ENCODE results near the gene DLG2. TPM values are rescaled to one million over a fixed set of nuclear protein-coding genes. Genes with fewer than 3 reads are reported as not detected.

DLG2 gene
- total RNA-seq, 1 experiment from 2014 or later: not detected

GRCh38 chr11:84215672-84216071, 1411.5 kb downstream of the DLG2 start:
- no peak for DNase-seq (ENCODE audit: low read depth)

DNA sequence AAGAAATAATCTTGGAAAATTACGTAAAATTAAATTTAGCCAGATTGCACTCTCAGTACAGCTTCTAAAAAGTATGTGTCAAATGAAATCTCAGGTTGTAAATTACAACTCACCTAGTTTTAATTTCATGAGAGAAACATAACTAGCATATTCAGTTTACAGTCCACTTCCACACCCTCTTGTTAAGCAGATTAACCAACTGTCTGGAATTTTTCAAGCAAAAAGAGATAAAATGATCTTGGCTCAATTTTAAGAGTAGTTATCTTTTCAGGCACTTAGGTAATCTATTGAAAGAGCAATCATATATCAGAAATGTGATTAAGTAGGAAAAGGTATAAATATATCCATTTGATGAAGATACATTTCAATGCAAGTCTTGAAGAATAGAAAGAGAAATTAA, 1412.6 kb downstream of the DLG2 start:
- DNase-seq (ENCODE audit: low read depth): no peak

GRCh38 chr11:84212468-84213390, 1414.4 kb downstream of the DLG2 start:
- DNase-seq (ENCODE audit: low read depth): peak; percentile 57

- DNase-seq (ENCODE audit: low read depth): no peak
These were observed 1415.2 kb downstream of the DLG2 start for GRCh38 chr11:84211896-84212295.

DNA sequence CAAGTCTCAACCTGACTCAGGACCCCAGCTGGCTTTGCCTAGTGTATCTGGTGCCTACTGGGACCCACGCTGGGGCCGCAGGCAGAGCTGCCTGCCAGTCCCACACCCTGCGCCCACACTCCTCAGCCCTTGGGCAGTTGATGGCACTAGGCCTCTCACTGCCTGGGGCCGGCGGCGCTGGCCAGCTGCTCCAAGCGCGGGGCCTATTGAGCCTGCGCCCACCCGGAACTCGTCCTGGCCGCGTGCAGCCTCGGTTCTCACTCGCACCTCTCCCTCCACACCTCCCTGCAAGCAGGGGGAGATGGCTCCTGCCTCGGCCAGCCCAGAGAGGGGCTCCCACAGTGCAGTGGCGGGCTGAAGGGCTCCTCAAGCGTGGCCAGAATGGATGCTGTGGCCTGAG, 1432.4 kb downstream of the DLG2 start:
- no peak for DNase-seq (ENCODE audit: low read depth)

- no peak for DNase-seq (ENCODE audit: low read depth)
These were observed 1433.4 kb downstream of the DLG2 start for GRCh38 chr11:84193706-84194105.

DNA sequence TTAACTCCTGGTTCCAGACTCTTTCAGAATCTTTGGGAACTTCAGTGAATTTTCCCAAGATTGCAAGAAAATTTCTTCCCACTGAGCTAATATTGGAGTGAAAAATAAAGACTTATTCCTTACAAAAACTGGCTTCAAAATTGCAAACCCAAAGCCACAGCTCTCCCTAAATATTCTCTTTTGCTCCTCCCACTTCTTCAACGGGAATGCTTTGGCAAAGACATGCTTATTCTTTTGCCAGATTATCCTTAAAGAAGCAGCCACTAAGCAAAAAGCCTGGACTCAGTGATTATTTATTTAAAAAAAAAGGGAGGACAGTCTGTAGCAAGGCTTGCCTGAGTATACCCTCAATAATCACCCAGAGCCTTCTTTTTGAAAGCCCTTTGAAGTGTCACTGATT, 1438.6 kb downstream of the DLG2 start:
- no peak for DNase-seq (ENCODE audit: low read depth)

- no peak for DNase-seq (ENCODE audit: low read depth)
These were observed 1454.1 kb downstream of the DLG2 start for GRCh38 chr11:84173078-84173477.

DNA sequence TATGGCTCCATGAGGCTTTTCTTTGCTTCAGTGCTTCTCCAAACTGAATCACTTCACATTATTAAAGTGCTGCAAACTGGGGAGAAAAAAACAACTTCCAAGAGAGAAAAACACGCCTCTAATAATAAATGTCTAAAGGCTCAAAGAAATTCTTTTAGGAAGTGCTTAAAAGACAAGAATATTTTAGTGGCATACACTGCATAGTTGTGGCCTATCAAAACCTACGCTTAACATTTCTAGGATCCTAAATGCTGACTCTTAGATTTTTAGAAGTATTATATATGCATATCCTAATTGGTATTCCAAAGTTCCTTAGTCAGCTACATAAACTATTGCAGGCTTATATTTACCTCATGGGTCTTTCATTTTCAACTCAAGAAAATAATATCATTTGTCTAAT, 1462.0 kb downstream of the DLG2 start:
- DNase-seq (ENCODE audit: low read depth): no peak

DNA sequence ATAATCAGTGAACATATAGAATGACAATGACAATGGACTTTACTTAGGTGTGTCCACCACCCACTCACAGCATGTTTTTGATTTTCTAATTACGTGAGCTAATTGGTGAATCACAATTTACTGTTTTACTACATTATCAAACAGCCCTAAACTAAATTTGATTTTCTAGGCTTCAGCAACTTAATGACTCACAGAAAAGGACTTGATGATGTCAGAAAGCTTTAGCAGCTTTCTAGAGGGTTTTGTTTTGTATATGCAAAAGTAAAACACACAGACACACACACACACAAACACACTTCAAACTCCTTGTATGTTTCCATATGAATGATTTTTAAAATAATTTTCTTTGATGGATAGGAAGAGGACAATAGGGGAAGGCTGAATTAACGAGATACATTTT, 1462.4 kb downstream of the DLG2 start:
- no peak for DNase-seq (ENCODE audit: low read depth)

- DNase-seq (ENCODE audit: low read depth): no peak
These were observed 1464.0 kb downstream of the DLG2 start for GRCh38 chr11:84163116-84163515.

- DNase-seq (ENCODE audit: low read depth): no peak
These were observed 1469.5 kb downstream of the DLG2 start for GRCh38 chr11:84157639-84158038.

DNA sequence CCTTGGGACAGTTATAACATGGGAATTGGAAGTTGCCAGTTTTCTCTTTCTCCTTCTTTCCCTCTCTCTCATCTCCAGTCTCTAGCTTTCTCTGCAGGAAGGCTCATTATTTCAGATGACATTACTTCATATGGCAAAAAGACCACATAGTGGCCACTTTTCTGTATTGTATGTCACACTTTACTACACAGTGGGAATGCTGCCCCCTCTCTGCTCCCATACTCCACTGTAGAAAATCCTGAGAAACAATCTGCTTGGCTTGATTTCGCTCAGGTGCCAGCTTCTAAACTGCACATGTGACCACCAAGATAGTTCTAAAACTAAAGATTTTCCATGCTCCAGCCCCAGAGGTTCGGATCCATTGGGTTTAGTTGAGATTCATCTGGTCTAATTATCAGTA, 1480.3 kb downstream of the DLG2 start:
- no peak for DNase-seq (ENCODE audit: low read depth)

DNA sequence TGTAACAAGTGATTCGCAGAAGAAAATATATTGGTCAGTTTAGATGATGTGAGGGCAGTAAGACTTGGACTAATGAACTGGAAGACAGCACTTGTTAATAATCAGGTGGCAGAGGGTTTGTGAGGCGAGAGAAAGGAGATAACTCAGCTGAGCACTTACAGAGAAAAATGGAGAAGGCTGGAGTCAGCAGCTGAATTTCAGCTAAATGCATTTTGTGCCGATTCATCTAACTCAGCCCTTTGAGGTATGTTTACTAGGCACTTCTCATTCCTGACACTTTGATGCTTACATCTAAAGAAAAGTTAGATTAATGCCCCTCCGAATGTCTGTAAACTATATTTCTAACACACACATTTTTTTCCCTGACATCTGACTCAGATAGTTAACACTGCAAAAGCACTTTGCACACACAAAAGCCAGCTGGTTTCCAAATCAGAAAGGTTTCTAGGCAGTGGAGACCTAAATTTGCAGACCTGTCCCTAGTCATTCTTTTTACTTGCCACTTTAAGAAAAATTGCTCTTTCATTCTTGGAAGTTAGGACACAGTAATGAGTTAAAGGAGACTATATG, 1481.4 kb downstream of the DLG2 start:
- no peak for DNase-seq (ENCODE audit: low read depth)

DNA sequence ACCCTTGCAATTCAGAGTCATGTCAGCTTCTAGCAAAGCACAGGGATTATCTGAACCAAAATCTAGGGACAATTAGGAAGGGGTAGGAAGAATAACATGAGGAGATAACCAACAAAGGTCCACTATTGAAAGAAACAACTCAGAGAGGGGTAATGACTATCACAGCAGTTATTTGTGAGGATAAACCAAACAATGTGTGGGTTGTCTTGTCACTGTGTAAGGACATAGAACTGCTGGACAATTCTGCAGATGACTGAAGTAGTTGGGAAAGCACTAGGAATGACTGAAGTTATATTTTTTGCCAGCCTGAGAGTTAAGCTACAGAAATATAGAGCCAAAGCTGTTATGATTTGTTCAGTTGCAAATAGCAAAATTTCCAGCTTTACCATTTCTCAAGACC, 1482.6 kb downstream of the DLG2 start:
- no peak for DNase-seq (ENCODE audit: low read depth)

- DNase-seq (ENCODE audit: low read depth): no peak
These were observed 1484.7 kb downstream of the DLG2 start for GRCh38 chr11:84142411-84142810.

- DNase-seq (ENCODE audit: low read depth): no peak
These were observed 1486.6 kb downstream of the DLG2 start for GRCh38 chr11:84140386-84141169.

DNA sequence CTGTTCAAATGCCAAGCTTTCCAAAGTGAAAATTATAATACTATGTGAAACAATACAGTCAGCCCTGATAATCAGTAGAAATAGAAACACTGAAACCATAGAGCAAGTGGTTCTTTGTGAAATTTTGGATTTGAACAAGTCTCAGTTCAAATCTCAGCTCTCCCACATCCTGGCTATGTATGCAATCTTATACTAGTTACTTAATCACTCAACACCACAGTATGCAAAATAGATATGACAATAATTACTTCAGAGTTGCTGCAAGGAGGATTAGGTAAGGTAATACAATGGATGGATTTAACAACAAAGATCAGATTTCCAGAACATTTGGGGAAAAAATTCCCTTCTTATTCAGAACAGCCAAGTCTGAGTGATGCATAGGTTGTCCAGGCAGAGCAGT, 1489.2 kb downstream of the DLG2 start:
- DNase-seq (ENCODE audit: low read depth): no peak

- no peak for DNase-seq (ENCODE audit: low read depth)
These were observed 1489.6 kb downstream of the DLG2 start for GRCh38 chr11:84137505-84137904.

DNA sequence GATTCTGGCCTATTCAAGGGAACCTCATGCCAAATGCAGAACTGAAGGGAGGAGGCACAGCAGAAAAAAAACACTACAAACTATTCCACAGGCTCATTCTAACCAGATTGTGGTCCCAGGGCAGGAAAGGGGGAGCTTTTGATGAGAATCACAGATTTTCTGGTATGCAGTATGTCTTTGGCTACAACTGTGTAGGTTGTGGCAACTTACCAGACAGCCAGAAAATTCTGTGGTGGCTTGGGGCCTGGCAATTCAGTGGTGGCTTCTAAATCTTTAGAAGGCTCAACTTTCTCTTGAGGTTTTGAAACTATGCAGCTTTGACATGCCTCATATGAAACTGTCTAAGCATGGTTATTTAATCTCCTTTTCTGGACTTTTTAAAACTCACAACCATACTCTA, 1490.2 kb downstream of the DLG2 start:
- no peak for DNase-seq (ENCODE audit: low read depth)

- no peak for DNase-seq (ENCODE audit: low read depth)
These were observed 1496.3 kb downstream of the DLG2 start for GRCh38 chr11:84130646-84131427.

Measured in M059J (cell line).